MM.1S (cell line): ENCODE data around the gene PPP2R3B.

Source experiments
- DNase-seq: peaks from one replicate; pipeline ENCODE4 v3.0.0-alpha.2; 2015
- H2AFZ ChIP-seq: fragments of 300-600 bp; sonication (generic); 2 replicates; pipeline ENCODE4 v1.6.0; 2016; ENCODE audit warnings: antibody characterized with exemption, low read length
- H3F3A ChIP-seq: fragments of 300-600 bp; sonication (generic); 2 replicates; pipeline ENCODE4 v1.6.1; 2016; ENCODE audit warnings: mild to moderate bottlenecking, antibody characterized with exemption, low read length, moderate library complexity, mixed read lengths; ENCODE audit not compliant: insufficient read depth
- H3K27ac ChIP-seq: fragments of 300-600 bp; sonication (generic); 2 replicates; pipeline ENCODE4 v1.5.1; 2016; ENCODE audit warnings: mild to moderate bottlenecking, low read length
- H3K27me3 ChIP-seq: fragments of 300-600 bp; sonication (generic); replicated peaks from 2 replicates; pipeline ENCODE4 v1.6.0; 2016; ENCODE audit warnings: low read length; ENCODE audit not compliant: insufficient read depth
- H3K36me3 ChIP-seq: fragments of 300-600 bp; sonication (generic); replicated peaks from 2 replicates; pipeline ENCODE4 v1.6.1; 2016; ENCODE audit warnings: mild to moderate bottlenecking, low read length, mixed read lengths; ENCODE audit not compliant: insufficient read depth
- H3K4me1 ChIP-seq: fragments of 300-600 bp; sonication (generic); 2 replicates; pipeline ENCODE4 v1.6.1; 2016; ENCODE audit warnings: low read length, mixed read lengths
- H3K4me2 ChIP-seq: fragments of 300-600 bp; sonication (generic); 2 replicates; pipeline ENCODE4 v1.6.0; 2016; ENCODE audit warnings: low read depth, low read length
- H3K4me3 ChIP-seq: fragments of 300-600 bp; sonication (generic); 2 replicates; pipeline ENCODE4 v1.5.1; 2016; ENCODE audit warnings: low read length, mixed read lengths
- H3K79me2 ChIP-seq: fragments of 300-600 bp; sonication (generic); 2 replicates; pipeline ENCODE4 v1.6.1; 2016; ENCODE audit warnings: mixed run types, low read length, mixed read lengths
- H3K9ac ChIP-seq: fragments of 300-600 bp; sonication (generic); 2 replicates; pipeline ENCODE4 v1.6.1; 2016; ENCODE audit warnings: low read length, mixed read lengths
- H3K9me2 ChIP-seq: fragments of 300-600 bp; sonication (generic); replicated peaks from 2 replicates; pipeline ENCODE4 v1.6.1; 2016; ENCODE audit warnings: mild to moderate bottlenecking, low read length, mixed read lengths; ENCODE audit not compliant: insufficient read depth
- H3K9me3 ChIP-seq: fragments of 300-600 bp; sonication (generic); replicated peaks from 2 replicates; pipeline ENCODE4 v1.6.1; 2016; ENCODE audit warnings: mild to moderate bottlenecking, low read length, mixed read lengths; ENCODE audit not compliant: insufficient read depth
- H4K20me1 ChIP-seq: fragments of 300-600 bp; sonication (generic); 2 replicates; pipeline ENCODE4 v1.6.1; 2016; ENCODE audit warnings: mild to moderate bottlenecking, low read length, moderate library complexity, mixed read lengths; ENCODE audit not compliant: insufficient read depth
- EZH2 ChIP-seq: fragments of 300-600 bp; sonication (generic); optimal IDR thresholded peaks from 2 replicates; pipeline ENCODE3; 2017; ENCODE audit warnings: low read depth, mild to moderate bottlenecking, antibody characterized with exemption, low read length, mixed read lengths
- EZH2phosphoT487 ChIP-seq: fragments of 300-600 bp; sonication (generic); IDR thresholded peaks from 2 replicates; pipeline ENCODE4 v1.6.1; 2018; ENCODE audit warnings: antibody characterized with exemption, low read length
- TF ChIP-seq, protein P1 (sequence below): fragments of 300-600 bp; sonication (generic); IDR thresholded peaks from 2 replicates; pipeline ENCODE4 v1.5.1; 2016; ENCODE audit warnings: antibody characterized with exemption, low read length, mixed read lengths

PPP2R3B gene

DNA sequence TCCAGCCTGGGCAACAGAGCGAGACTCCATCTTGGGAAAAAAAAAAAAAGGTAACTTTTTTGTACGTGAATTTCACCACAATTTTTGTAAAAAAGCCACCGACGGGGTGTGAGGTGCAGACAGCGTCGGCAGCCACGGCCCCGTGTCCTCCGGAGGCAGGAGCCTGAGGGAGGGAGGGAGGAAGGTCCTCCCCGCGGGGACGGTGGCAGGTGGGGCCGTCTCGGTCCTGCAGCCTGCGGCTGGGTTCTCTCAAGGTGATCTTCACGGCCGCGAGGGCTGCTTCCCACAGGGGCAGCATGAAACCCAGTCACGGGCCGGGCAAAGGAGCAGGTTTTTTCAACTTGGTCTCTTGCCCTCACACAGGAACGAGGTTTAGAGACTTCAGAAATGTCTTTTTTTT, 91.6 kb downstream of the PPP2R3B start:
- no peaks in the 10 kb centered on the region for H3K79me2 ChIP-seq
- no peaks in the 10 kb centered on the region for H4K20me1 ChIP-seq
- TF ChIP-seq EZH2phosphoT487, result no peak
- no peak for TF ChIP-seq EZH2
- TF ChIP-seq, protein P1, sequence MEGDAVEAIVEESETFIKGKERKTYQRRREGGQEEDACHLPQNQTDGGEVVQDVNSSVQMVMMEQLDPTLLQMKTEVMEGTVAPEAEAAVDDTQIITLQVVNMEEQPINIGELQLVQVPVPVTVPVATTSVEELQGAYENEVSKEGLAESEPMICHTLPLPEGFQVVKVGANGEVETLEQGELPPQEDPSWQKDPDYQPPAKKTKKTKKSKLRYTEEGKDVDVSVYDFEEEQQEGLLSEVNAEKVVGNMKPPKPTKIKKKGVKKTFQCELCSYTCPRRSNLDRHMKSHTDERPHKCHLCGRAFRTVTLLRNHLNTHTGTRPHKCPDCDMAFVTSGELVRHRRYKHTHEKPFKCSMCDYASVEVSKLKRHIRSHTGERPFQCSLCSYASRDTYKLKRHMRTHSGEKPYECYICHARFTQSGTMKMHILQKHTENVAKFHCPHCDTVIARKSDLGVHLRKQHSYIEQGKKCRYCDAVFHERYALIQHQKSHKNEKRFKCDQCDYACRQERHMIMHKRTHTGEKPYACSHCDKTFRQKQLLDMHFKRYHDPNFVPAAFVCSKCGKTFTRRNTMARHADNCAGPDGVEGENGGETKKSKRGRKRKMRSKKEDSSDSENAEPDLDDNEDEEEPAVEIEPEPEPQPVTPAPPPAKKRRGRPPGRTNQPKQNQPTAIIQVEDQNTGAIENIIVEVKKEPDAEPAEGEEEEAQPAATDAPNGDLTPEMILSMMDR, result no peak
- no peak overlapping the region for H2AFZ ChIP-seq
- no peaks in the 10 kb centered on the region for H3K9me2 ChIP-seq
- no peak overlapping the region for H3K27ac ChIP-seq
- H3K9me3 ChIP-seq, result no peaks in the 10 kb centered on the region
- DNase-seq, result no peak
- no peak overlapping the region for H3K4me2 ChIP-seq
- H3K9ac ChIP-seq, result no peak overlapping the region
- no peaks in the 10 kb centered on the region for H3F3A ChIP-seq
- no peaks in the 10 kb centered on the region; the same call in 1 of the 2 replicates for H3K36me3 ChIP-seq
- H3K27me3 ChIP-seq, result no peaks in the 10 kb centered on the region
- no peaks in the 10 kb centered on the region for H3K4me1 ChIP-seq
- H3K4me3 ChIP-seq, result no peak overlapping the region

DNA sequence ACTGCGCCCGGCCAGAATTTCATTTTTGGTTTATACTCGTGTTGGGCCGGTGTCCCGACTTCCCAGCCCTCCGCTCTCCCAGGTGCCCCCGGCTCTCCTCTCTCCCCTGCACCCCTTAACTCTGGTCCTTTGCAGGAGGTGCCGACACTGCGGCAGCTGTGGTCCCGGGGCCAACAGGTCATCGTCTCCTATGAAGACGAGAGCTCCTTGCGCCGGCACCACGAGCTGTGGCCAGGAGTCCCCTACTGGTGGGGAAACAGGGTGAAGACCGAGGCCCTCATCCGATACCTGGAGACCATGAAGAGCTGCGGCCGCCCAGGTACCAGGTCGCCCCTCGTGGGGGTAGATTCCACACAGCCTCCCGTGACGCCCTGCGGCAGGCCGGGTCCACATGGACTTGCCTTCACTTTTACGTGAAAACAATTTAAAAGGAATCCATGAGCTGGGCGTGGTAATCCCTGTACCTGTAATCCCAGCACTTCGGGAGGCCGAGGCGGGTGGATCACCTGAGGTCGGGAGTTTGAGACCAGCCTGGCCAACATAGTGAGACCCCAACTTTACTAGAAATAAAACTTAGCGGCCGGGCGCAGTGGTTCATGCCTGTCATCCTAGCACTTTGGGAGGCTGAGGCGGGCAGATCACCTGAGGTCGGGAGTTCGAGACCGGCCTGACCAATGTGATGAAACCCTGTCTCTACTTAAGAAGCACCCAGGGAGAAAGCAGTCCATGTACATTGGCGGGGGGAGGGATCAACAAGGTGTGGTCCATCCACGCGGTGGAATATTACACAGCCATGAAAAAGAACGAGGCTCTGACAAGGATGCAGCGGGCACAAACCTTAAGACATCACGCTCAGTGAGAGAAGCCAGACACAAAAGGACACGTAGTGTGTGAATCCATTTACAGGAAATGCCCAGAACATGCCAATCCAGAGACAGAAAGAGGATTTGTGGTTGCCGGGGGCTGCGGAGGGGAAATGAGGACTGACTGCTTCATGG, 93.5 kb downstream of the PPP2R3B start:
- TF ChIP-seq EZH2 (no peak), EZH2phosphoT487 (no peak)
- TF ChIP-seq, protein P1, result no peak
- no peaks in the 10 kb centered on the region; the same call in 1 of the 2 replicates for H3K36me3 ChIP-seq
- H3K79me2 ChIP-seq, result no peaks in the 10 kb centered on the region
- H3K9me3 ChIP-seq, result no peaks in the 10 kb centered on the region
- no peak overlapping the region for H3K27ac ChIP-seq
- H3K4me3 ChIP-seq, result no peak overlapping the region
- H3K9me2 ChIP-seq, result no peaks in the 10 kb centered on the region
- H3K27me3 ChIP-seq, result no peaks in the 10 kb centered on the region
- H3F3A ChIP-seq, result no peaks in the 10 kb centered on the region
- no peak overlapping the region for H2AFZ ChIP-seq
- no peaks in the 10 kb centered on the region for H4K20me1 ChIP-seq
- no peak overlapping the region for H3K9ac ChIP-seq
- no peak for DNase-seq
- H3K4me2 ChIP-seq, result no peak overlapping the region
- no peaks in the 10 kb centered on the region for H3K4me1 ChIP-seq

DNA sequence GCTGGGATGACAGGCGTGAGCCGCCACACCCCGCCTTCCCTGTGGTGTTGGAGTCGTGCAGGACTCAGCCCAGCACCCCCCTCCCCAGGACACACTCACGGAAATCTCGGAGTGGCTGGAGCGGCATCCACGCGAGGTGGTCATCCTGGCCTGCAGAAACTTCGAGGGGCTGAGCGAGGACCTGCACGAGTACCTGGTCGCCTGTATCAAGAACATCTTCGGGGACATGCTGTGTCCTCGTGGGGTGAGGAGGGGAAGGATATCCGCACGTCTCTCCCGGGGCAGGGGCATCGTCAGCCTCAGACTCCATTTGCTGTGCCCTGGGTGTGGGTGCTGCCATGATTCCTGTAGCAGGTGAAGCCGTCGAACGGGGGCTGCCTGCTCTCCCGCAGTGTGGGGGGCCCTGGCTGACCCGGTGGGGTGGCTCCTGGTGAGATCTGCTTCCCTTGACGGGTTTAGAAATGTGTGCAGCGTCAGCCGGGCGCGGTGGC, 95.3 kb downstream of the PPP2R3B start:
- no peaks in the 10 kb centered on the region for H3F3A ChIP-seq

More for the DNA sequence above, 95.3 kb downstream of the PPP2R3B start:
- 0 out of 2 replicates have a peak, but pooled peaks cover 3% of the 10 kb centered on the region for H3K79me2 ChIP-seq
- TF ChIP-seq EZH2, result no peak
- TF ChIP-seq EZH2phosphoT487, result no peak
- TF ChIP-seq, protein P1, result no peak
- no peak overlapping the region for H2AFZ ChIP-seq
- H3K36me3 ChIP-seq, result no peaks in the 10 kb centered on the region; the same call in 1 of the 2 replicates
- H3K9me2 ChIP-seq, result no peaks in the 10 kb centered on the region
- no peak overlapping the region for H3K27ac ChIP-seq
- no peaks in the 10 kb centered on the region for H3K4me1 ChIP-seq
- no peak for DNase-seq
- H4K20me1 ChIP-seq, result no peaks in the 10 kb centered on the region
- no peak overlapping the region for H3K9ac ChIP-seq
- no peaks in the 10 kb centered on the region for H3K9me3 ChIP-seq
- H3K4me3 ChIP-seq, result no peak overlapping the region
- no peaks in the 10 kb centered on the region for H3K27me3 ChIP-seq
- no peak overlapping the region for H3K4me2 ChIP-seq
